Prostate gland (tissue), 2 donors: ENCODE results near the gene PATL1. TPM values are rescaled to one million over a fixed set of nuclear protein-coding genes. Genes with fewer than 3 reads are reported as not detected.

Experiments
- DNase-seq: peaks from one replicate; pipeline ENCODE4 v3.0.0-alpha.2; 2019; ENCODE audit warnings: low spot score
- H3K27ac ChIP-seq, 2 donors: fragments of 200-600 bp; sonication (generic); 2 replicates each; pipeline ENCODE4 v1.5.1; 2017 to 2019
- H3K27me3 ChIP-seq: fragments of 200-600 bp; sonication (generic); replicated peaks from 2 replicates; pipeline ENCODE4 v1.5.1; 2019; ENCODE audit not compliant: insufficient read depth
- H3K36me3 ChIP-seq, 2 donors: fragments of 200-600 bp; sonication (generic); 1 replicate in 1 of 2; 2 replicates in 1 of 2; pipeline versions ENCODE4 v1.5.1 to v1.8.1; 2017 to 2019
- H3K4me1 ChIP-seq: fragments of 200-600 bp; sonication (generic); replicated peaks from 2 replicates; pipeline ENCODE4 v1.5.1; 2019
- H3K4me3 ChIP-seq, 2 donors: fragments of 200-600 bp; sonication (generic); 2 replicates each; pipeline ENCODE4 v1.5.1; 2017 to 2019
- H3K9me3 ChIP-seq: fragments of 200-600 bp; sonication (generic); 2 replicates; pipeline ENCODE4 v1.5.1; 2017
- POLR2A ChIP-seq: fragments of 450-650 bp; IDR thresholded peaks from one replicate; pipeline ENCODE4 v1.6.1; 2016; ENCODE audit warnings: antibody characterized with exemption, mild to moderate bottlenecking
- POLR2AphosphoS5 ChIP-seq: sonication (generic); formaldehyde crosslinking; IDR thresholded peaks from one replicate; pipeline ENCODE4 v1.6.1; 2017; ENCODE audit warnings: antibody characterized with exemption
- WGBS: methylation state at CpG from one replicate; pipeline ENCODE4 v1.1.5; 2018; 5-methylcytosine and 5-hydroxymethylcytosine counted together
- intact Hi-C: fragments of 100-400 bp; cut with DNase I; formaldehyde crosslinking; loops from one replicate; pipeline ENCODE4 v1.14.2; 2022
- total RNA-seq, 2 donors: library from RNA; depleted of rRNA; stranded (reverse); fragments of >200 nt; gene quantifications; one replicate each; pipeline ENCODE4 v1.1.0, GENCODE V29; 2016
- TF ChIP-seq, protein P1 (sequence below), 4 experiments: fragments of 200-600 bp in 2 of 4; fragments of 450-650 bp in 2 of 4; sonication (generic) in 2 of 4; IDR thresholded peaks; 1 replicate in 3 of 4; 2 replicates in 1 of 4; pipeline ENCODE4 v1.5.1; 2016 to 2019; ENCODE audit warnings: antibody characterized with exemption in 4 of 4, mild to moderate bottlenecking in 2 of 4, moderate library complexity in 2 of 4

The PATL1 gene
- total RNA-seq, 2 donors from 2014 or later, result 10.3 to 26.2 TPM

- intact Hi-C loops, result loop anchor here (10.0 kb wide), 1 partner anchor 145 kb away; no protein-coding TSS in a partner anchor
- Histone ChIP-seq H3K4me3 (no peak overlapping the region), H3K4me1 (no peaks in the 10 kb centered on the region), H3K27ac (no peak overlapping the region), H3K36me3 (peaks cover 0 to 11% of the 10 kb centered on the region in 2 donors), H3K9me3 (no peaks in the 10 kb centered on the region), H3K27me3 (no peaks in the 10 kb centered on the region)
- WGBS, result 67% methylated on average over 2 of the region's 2 CpGs
- DNase-seq, result no peak
- no peak for TF ChIP-seq POLR2AphosphoS5
- TF ChIP-seq POLR2A, result no peak
- TF ChIP-seq, protein P1, sequence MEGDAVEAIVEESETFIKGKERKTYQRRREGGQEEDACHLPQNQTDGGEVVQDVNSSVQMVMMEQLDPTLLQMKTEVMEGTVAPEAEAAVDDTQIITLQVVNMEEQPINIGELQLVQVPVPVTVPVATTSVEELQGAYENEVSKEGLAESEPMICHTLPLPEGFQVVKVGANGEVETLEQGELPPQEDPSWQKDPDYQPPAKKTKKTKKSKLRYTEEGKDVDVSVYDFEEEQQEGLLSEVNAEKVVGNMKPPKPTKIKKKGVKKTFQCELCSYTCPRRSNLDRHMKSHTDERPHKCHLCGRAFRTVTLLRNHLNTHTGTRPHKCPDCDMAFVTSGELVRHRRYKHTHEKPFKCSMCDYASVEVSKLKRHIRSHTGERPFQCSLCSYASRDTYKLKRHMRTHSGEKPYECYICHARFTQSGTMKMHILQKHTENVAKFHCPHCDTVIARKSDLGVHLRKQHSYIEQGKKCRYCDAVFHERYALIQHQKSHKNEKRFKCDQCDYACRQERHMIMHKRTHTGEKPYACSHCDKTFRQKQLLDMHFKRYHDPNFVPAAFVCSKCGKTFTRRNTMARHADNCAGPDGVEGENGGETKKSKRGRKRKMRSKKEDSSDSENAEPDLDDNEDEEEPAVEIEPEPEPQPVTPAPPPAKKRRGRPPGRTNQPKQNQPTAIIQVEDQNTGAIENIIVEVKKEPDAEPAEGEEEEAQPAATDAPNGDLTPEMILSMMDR (IDR thresholded peaks at IDR 0.05), result no peak
Observed at GRCh38 chr11:59659981-59660380, 8.9 kb downstream of the PATL1 start.

DNA sequence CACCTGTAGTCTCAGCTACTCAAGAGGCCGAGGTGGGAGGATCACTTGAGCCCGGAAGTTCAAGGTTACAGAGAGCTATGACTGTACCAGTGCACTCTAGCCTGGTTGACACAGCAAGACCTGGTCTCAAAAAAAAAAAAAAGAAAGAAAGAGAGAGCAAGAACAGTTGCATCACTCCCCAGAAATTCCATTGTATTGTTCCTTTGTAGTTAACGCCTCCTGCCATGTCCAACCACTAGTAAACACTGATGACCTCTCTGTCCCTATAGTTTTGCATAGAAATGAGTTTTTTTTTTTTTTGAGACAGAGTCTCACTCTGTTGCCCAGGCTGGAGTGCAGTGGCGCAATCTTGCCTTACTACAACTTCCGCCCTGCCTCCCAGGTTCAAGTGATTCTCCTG is 10.8 kb downstream of the PATL1 start:
- no peak for DNase-seq
- Histone ChIP-seq H3K4me1 (no peaks in the 10 kb centered on the region), H3K4me3 (no peak overlapping the region), H3K9me3 (no peaks in the 10 kb centered on the region), H3K27me3 (no peaks in the 10 kb centered on the region), H3K27ac (no peak overlapping the region), H3K36me3 (peaks cover 0 to 11% of the 10 kb centered on the region in 2 donors)
- TF ChIP-seq, protein P1 (IDR thresholded peaks at IDR 0.05), result no peak
- TF ChIP-seq POLR2A (no peak), POLR2AphosphoS5 (no peak)
- intact Hi-C loops, result no loop called here
- 96% methylated on average over 5 of the region's 5 CpGs for WGBS

GRCh38 chr11:59654893-59655292 is 13.9 kb downstream of the PATL1 start:
- DNase-seq, result no peak
- WGBS, result 53% methylated on average over 4 of the region's 4 CpGs
- H3K9me3 ChIP-seq, result no peaks in the 10 kb centered on the region
- no peaks in the 10 kb centered on the region for H3K27me3 ChIP-seq
- no peak overlapping the region for H3K4me3 ChIP-seq
- intact Hi-C loops, result no loop called here
- no peak overlapping the region for H3K27ac ChIP-seq
- TF ChIP-seq, protein P1 (IDR thresholded peaks at IDR 0.05), result no peak
- TF ChIP-seq POLR2AphosphoS5 (no peak), POLR2A (no peak)
- peaks cover 0 to 11% of the 10 kb centered on the region in 2 donors for H3K36me3 ChIP-seq
- H3K4me1 ChIP-seq, result no peaks in the 10 kb centered on the region

DNA sequence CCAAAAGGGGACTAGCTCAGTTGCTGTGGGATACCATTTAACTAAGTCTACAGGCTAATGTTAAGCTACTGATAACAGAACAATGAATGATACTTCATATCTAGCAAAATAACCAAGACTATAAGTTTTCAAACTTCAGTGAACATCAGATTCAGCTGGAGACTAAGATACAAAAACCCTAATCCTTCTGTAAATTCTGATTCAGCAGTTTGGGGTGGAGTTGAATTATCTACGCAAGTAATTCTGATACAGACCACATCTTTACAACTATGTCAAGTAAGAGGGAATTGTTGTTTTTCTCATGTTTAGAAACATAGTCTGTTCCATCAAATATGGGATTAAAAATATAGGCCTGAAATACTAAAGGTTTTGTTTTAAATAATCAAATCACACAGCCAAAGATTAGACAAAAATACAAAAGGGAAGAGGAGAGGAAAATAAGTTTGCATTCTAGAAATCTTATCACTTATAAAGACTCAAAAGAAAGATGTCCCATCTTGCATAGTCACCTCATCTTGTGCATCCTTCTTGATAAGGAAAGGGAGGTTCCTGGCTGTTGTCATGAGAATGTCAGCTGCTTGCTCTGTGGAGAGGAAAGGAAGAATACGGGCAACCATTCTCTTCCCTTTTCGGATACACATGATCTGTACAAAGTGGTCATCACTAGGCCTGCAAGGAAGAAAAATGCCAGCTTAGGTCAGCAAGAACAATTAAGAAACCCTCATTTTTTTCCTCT is 21.4 kb downstream of the PATL1 start:
- WGBS, result 88% methylated on average over 3 of the region's 3 CpGs
- DNase-seq, result no peak
- no peaks in the 10 kb centered on the region for H3K27me3 ChIP-seq
- no peaks in the 10 kb centered on the region for H3K4me1 ChIP-seq
- H3K4me3 ChIP-seq, result no peak overlapping the region
- intact Hi-C loops, result no loop called here
- H3K36me3 ChIP-seq, result peaks cover 0 to 3% of the 10 kb centered on the region in 2 donors
- H3K27ac ChIP-seq, result no peak overlapping the region
- no peaks in the 10 kb centered on the region for H3K9me3 ChIP-seq
- TF ChIP-seq POLR2A, result no peak
- no peak for TF ChIP-seq POLR2AphosphoS5
- TF ChIP-seq, protein P1 (IDR thresholded peaks at IDR 0.05), result no peak

GRCh38 chr11:59644528-59644927 is 24.3 kb downstream of the PATL1 start:
- Histone ChIP-seq H3K9me3 (no peaks in the 10 kb centered on the region), H3K4me1 (no peaks in the 10 kb centered on the region), H3K27ac (no peak overlapping the region), H3K27me3 (no peaks in the 10 kb centered on the region), H3K4me3 (no peak overlapping the region), H3K36me3 (peaks cover 0 to 11% of the 10 kb centered on the region in 2 donors)
- no peak for DNase-seq
- 67% methylated on average over 3 of the region's 3 CpGs for WGBS
- intact Hi-C loops, result no loop called here
- TF ChIP-seq POLR2A, result no peak
- TF ChIP-seq POLR2AphosphoS5, result no peak
- TF ChIP-seq, protein P1 (IDR thresholded peaks at IDR 0.05), result no peak
